ENCODE measurements around the gene IL24. TPM values are rescaled to one million over a fixed set of nuclear protein-coding genes. Genes with fewer than 3 reads are reported as not detected.

The IL24 gene
- total RNA-seq, 4 donors from 2014 or later: not detected

DNA sequence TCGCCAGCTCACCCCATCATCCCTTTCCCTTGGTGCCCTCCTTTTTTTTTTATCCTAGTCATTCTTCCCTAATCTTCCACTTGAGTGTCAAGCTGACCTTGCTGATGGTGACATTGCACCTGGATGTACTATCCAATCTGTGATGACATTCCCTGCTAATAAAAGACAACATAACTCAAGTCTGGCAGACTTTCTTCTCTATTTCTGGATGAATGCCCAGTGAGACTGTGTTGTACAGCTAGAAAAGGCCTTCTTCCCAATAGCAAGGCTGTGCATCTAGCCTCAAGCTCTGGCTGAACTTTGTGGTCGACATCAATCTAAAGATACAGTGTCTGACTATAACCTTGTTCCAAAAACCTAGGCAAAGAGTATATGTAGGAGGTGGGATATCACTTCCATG is 6.4 kb downstream of the IL24 start:
- Histone ChIP-seq H3K27me3 (no peaks in the 10 kb centered on the region), H3K9me3 (no peaks in the 10 kb centered on the region)
- no peak for TF ChIP-seq POLR2A (IDR thresholded peaks at IDR 0.05)
- TF ChIP-seq, protein P1, sequence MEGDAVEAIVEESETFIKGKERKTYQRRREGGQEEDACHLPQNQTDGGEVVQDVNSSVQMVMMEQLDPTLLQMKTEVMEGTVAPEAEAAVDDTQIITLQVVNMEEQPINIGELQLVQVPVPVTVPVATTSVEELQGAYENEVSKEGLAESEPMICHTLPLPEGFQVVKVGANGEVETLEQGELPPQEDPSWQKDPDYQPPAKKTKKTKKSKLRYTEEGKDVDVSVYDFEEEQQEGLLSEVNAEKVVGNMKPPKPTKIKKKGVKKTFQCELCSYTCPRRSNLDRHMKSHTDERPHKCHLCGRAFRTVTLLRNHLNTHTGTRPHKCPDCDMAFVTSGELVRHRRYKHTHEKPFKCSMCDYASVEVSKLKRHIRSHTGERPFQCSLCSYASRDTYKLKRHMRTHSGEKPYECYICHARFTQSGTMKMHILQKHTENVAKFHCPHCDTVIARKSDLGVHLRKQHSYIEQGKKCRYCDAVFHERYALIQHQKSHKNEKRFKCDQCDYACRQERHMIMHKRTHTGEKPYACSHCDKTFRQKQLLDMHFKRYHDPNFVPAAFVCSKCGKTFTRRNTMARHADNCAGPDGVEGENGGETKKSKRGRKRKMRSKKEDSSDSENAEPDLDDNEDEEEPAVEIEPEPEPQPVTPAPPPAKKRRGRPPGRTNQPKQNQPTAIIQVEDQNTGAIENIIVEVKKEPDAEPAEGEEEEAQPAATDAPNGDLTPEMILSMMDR (IDR thresholded peaks at IDR 0.05): no peak

DNA sequence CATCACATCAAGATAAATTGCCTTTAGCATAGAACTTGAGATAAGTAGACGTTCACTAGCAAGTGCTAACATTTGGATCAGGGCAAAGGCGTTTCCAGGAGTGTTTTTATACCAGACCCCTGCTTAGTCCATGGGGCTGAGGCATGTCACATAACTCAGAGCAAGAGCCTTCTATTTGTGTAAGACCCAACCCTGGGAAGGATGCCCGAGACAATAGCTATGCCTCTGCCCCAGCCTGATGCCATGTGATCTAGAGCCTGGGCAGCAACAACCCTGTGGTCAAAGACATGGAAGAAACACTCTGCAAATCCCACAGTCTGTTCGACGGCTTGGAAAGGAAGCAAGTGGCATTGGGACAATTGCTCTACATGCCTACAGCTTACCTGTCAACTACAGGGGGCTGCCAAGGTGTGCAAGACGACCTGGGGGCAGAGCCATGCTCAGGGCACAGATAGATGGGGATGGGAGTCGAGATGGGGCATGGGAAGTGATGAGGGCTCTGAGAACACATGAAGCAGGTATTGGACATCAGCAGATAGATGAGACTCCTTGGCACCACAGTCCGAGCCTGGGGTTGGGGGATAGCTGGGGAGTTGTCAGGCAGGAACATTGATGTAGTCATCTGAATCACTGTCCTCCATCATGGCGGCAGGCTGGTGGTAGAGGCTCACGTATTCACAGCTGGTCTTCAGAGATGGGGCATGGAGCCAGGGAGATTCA is 7.3 kb downstream of the IL24 start:
- DNase-seq: no peak
- H3K27me3 ChIP-seq: no peaks in the 10 kb centered on the region
- no peak overlapping the region for H3K4me3 ChIP-seq
- TF ChIP-seq, protein P1 (IDR thresholded peaks at IDR 0.05): no peak
- no peak for TF ChIP-seq POLR2A (IDR thresholded peaks at IDR 0.05)
- peaks cover 0 to 5% of the 10 kb centered on the region in 2 donors for H3K4me1 ChIP-seq
- H3K27ac ChIP-seq: no peak overlapping the region
- no peaks in the 10 kb centered on the region for H3K9me3 ChIP-seq
- no peaks in the 10 kb centered on the region for H3K36me3 ChIP-seq
- intact Hi-C loops (cut with DNase I; ENCODE audit: low total_unique reads): loop anchor here (5.0 kb wide), 1 partner anchor 177 kb away; no protein-coding TSS in a partner anchor

More for the DNA sequence above, 6.4 kb downstream of the IL24 start:
- H3K4me1 ChIP-seq: no peaks in the 10 kb centered on the region
- H3K36me3 ChIP-seq: no peaks in the 10 kb centered on the region
- no peak for DNase-seq
- no peak overlapping the region for H3K27ac ChIP-seq
- H3K4me3 ChIP-seq: no peak overlapping the region
- intact Hi-C loops (cut with DNase I; ENCODE audit: low total_unique reads): no loop called here

DNA sequence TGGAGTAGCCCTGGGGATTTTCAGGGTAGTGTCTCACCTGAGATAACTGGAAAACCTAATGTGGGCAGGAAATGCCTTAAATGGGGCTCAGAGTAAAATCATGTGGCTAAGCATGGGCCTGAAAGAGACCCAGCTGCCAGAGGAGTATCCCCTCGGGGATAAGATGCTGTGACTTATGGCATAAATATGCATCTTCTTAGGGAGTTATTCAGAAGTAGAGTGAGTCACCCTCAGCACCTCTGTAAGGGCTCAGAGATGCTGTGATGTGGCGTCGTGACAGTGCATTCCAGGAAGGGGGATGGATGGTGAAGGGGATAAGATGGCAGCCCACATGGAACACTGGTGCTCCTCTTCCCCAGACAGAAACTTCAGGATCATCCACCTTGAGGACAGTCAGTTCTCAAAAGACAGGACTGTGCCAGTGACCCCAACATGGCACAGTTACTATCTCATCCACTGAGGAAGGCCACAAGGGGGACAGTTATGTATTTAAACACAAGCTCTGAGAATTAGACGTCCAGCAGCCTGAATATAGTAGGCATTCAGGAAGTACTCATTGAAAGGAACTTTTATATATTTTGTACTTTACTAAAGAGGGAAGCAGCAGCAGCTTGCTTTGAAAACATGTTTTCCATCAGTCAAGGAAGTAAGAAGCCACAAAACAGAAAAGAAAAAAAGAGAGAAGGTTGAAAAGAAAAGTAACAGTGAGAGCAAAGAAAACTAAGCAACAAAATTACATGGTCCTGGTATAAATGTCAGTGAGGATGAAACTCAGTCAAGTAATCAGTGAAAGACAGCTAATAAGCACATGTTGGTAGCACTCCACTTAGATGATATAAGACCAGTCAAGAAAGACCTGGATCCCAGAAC is 8.3 kb downstream of the IL24 start:
- H3K4me3 ChIP-seq: no peak overlapping the region
- no peak overlapping the region for H3K27ac ChIP-seq
- H3K27me3 ChIP-seq: no peaks in the 10 kb centered on the region
- H3K36me3 ChIP-seq: no peaks in the 10 kb centered on the region
- no peak for DNase-seq
- H3K4me1 ChIP-seq: peaks cover 0 to 7% of the 10 kb centered on the region in 2 donors
- H3K9me3 ChIP-seq: no peaks in the 10 kb centered on the region
- intact Hi-C loops (cut with DNase I; ENCODE audit: low total_unique reads): loop anchor here (5.0 kb wide), 1 partner anchor 178 kb away; no protein-coding TSS in a partner anchor
- TF ChIP-seq POLR2A (IDR thresholded peaks at IDR 0.05): no peak
- TF ChIP-seq, protein P1 (IDR thresholded peaks at IDR 0.05): no peak

DNA sequence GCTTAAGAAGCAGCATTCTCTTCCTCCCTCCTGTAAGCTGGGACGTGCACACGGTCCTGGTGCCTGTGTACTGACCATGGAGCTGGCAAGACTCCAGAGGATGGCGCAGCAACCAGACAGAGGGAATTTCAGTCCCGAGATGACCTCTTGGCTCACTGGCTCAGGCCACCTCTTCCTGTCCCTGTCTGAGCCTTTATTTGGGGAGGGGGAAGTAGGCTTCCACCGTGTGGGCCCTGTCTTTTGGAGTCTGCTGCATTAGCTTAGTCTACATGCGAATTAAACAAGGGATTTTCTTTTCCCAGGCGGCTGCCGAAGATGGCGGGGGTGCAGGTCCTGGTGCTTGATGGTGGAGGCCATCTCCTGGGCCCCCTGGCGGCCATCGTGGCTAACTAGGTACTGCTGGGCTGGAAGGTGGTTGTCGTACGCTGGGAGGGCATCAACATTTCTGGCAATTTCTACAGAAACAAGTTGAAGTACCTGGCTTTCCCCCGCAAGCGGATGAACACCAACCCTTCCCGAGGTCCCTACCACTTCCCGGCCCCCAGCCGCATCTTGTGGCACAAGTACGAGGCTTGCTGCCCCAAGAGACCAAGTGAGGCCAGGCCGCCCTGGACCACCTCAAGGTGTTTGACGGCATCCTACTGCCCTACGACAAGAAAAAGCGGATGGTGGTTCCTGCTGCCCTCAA is 10.2 kb downstream of the IL24 start:
- Histone ChIP-seq H3K27ac (no peak overlapping the region), H3K36me3 (no peaks in the 10 kb centered on the region), H3K9me3 (no peaks in the 10 kb centered on the region), H3K27me3 (no peaks in the 10 kb centered on the region), H3K4me1 (peaks cover 0 to 7% of the 10 kb centered on the region in 2 donors), H3K4me3 (no peak overlapping the region)
- no peak for TF ChIP-seq POLR2A (IDR thresholded peaks at IDR 0.05)
- TF ChIP-seq, protein P1 (IDR thresholded peaks at IDR 0.05): no peak
- no peak for DNase-seq
- intact Hi-C loops (cut with DNase I; ENCODE audit: low total_unique reads): loop anchor here (5.0 kb wide), 1 partner anchor 180 kb away; no protein-coding TSS in a partner anchor

Data from uterus (tissue), 4 donors.